ENCODE results near the gene TSSC4.

TSSC4 gene

DNA sequence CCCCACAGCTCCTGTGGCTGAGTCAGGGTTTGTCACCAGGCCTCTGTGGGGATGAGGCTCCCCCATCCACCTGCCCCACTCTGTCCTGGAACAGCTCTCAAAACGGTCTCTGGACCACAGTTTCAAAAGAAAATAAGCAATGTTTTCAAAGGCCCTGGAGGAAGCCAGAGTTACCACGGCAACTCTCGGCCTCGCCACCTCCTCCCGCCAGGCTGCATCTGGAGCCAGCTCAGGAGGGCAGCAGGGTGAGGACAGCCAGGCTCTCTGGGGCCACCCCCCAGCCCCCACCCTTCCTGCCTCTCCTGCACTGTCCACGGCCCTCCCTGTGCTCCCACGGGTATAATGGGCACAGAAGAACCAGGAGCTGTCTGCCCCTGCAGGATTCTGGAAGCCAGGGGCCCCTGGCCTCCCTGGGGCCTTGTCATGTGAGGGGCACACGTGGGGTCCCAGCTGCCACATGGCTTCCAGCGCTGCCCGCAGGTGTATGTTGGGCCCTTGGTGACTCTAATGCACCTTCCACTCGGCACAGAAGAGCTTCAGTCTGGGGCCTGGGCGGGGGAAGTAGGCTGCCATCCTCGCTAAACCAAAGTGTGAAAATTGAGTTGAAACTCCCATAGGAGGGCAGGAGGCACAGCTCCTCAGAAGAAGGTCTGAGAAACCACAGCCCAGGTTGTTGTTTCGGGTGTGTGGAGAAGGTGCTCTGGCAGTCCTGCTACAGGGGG, 13.1 kb upstream of the TSSC4 start:
- DNase-seq: no peak

DNA sequence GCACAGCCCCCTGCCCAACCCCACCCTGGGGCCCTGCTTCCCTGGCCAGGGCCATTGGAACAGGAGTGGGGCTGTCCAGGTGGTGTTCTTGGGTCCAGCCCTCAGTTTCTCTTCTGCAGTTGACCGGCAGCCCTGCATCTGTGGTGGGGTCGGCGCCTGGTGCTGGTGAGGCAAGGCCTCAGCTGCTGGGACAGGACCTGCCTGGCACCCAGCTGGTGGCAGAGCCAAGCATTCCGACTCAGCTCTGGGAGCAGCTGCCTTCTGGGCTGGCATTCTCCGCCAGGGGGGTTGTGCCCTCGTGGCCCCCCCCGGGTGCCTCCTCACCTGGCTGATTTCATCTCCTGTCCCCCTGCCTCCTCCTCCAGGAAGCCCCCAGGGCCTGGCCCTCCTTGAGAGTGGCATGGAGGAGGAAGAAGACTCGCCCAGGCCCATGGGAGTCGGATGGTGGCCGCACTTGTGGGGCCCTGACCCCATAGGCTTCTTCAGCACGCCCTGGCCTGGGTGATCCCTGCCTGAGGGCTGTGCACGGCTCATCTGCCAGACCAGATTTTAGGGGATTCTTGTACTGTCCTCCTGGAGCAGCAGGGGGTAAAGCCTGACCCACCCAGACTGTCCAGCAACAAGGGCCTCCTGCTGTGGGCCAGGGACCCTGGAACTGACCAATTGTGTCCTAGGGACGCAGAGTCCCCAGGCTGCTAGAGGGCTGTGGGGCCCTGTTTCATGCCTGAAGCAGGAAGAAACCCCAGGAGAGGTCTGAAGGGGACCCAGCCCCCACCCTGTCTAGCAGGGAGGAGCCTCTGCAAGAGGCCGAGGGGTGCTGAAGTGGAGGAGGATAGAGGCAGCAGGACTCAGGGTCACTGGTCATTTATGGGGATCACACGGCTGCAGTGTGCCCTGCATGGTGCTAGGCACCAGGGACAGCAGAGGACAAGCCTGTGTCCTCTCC, 11.8 kb upstream of the TSSC4 start:
- no peak for DNase-seq

DNA sequence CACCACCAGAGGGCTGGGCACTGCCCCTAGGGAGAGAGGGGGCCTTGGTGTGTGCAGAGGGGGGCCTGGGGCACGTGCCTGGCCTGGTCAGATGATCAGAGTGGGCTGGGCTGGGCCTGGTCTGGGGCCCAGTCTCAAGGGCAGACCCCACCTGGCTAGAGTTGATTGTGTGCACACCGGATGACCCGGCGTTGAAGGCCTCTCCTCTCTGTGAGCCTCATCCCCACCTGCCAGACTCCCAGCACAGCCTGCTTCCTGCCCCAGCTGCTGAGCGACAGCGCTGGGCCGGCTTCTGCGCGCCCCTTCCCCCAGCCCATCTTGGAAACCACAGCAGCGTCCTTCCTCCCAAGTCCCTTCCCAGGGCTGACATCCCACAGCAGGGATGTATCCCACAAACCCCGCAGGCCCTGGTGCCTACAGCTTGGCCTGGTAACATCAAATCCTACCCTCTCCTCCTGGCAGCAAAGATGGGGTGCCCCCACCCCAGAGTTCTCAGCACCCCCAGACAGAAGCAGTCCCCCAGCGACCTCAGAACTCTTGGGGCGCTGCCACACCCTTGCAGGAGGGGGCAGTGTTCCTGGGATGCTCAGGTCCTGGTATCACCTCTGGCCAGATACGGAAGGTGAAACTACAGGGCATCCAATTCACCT, 11.0 kb upstream of the TSSC4 start:
- no peak for DNase-seq

DNA sequence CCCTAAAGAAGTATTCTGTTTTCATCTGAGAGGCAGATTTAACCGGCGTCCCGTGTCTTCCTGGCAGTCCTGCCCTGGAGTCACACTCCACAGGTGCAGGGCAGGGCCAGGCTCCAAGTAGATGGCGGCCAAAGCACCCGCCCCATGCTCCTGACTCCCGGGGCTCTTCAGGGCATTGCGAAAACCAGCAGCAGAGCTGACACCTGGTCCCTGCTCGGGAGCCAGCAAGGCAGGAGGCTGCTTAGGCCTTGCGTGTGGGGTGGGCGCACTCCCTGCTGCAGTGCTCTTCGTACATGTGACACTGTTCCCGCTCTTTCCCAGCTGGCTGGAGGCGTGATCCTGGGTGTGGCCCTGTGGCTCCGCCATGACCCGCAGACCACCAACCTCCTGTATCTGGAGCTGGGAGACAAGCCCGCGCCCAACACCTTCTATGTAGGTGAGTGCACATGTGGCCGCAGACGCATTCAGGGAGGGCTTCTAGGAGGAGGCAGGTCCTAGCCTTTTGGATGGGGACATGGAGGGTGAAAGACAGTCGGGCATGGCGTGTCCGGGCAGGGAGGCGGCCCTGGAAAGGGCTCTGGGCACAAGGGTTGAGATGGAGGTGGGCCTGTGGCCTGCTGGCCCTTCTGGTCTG, 10.3 kb upstream of the TSSC4 start:
- no peak for DNase-seq

DNA sequence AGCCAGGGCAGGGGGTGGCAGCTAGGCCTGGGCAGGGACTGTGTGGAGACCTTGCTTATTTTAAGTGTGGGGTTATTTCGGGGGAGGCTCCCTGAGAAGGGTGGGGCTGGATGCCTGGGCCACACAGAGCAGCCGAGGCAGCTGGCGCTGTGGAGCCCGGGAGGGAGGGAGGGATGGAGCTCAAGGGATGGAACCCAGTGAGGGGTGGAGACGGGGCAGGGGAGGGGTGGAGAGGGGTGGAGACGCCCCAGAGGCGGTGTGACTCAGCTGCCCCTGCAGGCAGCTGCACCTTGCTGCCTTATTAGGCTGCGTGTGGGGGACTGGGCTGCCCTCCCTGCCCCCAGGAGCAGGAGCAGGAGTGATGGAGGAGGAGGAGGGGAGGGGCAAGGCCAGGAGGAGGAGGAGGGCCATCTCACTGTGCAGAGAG, 9.8 kb upstream of the TSSC4 start:
- DNase-seq: no peak

DNA sequence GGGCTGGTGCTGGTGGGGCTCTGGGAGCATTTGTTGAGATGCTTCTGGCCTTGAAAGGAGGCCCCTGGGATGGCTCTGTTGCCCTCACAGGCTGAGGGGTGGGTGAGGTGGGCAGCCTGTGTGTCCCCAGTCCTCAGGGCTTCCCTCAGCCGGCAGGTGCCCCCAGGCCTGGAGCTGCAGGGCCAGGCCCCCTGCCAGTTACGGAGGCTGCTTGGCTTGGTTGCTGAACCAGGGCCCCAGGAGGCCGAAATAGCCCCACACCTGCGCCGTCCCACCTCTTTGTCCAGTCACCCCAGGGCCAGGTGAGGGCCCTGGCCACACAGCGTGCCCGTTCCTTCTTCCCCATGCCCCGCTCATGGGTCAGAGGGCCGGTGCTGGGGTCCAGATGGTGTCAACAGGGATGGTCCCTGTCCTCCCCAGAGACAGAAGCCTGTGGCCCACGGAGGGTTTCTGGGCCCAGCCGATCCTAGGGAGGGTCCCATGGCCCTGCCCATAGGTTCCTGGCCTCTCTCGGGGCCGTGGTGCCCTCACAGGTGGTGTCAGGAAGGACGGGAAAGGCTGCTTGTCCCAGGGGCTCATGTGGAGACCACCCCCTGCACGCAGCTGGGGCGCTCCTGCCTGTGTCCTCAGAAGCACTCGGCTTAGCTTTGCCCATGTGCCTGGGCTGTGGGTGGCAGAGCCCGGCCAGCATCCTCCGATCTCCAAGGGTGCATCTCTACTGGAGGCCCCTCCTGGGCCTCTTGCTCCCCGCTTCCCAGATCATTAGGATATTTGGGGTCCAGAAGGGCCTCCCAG, 9.2 kb upstream of the TSSC4 start:
- no peak for DNase-seq

DNA sequence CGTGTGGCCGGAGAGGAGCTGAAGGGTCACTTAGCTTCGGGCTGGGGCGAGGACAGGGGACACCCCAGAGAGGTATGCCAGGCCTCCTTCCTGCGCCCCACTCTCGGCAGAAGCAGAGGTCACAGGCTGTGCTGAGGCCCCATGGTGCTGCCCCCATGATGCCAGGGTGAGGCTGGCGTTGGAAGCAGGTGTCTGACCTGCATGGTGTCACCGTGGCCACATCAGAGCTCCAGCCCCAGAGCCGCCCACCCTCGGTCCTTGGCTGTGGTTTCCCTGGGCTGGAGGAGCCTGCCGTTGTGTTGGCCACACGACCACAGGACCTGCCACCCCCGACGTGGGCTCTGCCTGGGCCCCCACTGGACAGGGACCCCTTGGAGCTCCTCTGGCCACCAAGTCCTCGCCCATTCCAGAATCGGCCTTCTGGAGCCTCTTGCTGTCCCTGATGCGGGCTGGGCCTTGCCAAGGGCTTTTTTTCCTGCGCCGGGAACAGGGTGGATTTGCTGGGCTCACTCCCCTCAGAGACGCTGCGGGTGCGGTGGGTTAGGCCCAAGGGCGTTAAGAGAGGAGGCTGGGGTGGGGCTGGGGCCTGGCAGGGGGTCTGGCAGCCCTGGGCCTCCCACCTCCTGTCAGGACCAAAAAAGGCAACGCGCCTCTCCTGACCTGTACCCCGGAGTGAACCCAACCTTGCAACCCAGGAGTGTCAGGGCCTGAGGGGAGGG, 8.2 kb upstream of the TSSC4 start:
- DNase-seq: no peak

DNA sequence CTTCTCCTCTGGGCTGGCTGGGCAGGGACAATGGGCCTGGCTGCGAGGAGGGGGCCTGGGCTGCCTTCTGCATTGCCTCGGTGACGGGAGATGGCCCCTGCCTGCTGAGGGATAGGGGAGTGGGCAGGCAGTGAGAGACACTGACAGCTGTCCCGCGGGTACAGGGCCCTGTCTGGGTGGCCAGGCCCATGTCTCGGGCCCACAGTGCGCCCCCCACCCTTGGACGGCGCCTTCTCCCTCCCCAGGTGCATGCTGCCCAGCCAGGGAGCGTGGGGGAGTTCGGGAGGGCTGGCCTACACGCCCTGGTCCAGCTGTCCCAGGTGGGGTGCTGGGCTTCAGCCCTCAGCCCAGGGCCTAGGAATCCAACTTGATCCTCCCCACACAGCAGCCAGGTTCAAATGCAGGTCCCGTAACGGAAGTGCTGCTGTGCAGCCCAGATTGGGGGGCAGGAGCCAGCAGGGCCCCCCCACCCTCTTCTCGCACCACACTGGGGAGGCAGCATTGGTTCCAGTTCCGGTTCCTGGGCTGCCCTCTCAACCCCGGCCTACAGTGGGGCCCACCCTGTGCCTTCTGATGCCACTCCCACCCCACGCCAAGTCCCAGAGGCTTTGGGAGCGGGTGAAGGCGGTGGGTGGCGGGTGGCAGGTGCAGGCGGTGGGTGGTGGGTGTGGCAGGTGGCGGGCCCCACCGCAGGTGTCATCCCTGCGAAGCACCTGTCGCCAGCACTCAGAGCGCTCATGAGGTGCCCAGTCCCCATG, 7.3 kb upstream of the TSSC4 start:
- no peak for DNase-seq

DNA sequence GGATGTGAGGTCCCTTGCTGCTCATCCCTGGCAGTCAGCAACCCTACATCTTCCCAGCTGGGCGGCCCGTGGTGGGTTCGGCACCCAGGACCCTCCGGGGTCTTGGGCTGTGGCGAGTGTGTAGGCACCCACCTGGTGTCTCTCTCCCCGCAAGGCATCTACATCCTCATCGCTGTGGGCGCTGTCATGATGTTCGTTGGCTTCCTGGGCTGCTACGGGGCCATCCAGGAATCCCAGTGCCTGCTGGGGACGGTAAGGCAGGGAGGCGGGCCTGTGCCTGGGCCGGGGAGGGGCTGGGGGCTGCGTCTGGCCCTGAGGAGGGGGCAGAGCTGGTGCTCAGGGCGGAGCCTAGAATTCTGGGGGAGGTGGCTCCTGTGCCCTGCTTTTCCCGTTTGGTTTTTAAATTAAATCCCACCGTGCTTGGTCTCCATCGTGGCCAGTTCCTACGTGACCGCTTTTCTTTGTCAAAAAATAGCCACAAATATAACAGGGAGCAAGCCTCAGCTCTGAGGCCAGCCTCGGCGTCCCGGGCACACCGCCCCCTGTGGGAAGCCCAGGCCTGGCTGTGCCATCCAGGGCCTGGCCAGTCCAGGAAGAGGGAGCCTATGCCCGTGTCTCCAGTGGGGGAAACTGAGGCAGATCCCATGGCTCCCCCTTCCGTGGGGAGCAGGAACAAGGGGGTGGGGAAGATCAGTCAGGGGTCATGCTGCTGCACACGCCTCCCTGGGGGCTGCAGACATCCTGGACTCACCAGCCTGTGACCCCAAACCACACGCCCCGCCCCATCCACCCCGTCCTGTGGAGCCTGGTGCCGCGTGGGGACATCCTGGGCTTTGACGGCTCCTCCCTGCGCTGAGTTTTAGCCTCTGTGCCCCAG, 6.4 kb upstream of the TSSC4 start:
- no peak for DNase-seq

DNA sequence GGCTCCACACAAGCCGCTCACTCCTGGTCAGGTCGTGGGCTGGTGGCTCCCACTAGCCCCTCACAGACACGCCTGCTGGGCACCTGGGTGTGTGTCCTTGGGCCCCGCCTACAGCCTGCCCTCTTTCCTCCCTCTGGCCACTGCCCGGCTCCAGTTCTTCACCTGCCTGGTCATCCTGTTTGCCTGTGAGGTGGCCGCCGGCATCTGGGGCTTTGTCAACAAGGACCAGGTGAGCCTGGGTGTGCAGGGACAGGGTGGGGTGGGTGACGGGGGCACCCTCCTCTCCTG, 5.8 kb upstream of the TSSC4 start:
- DNase-seq: no peak

DNA sequence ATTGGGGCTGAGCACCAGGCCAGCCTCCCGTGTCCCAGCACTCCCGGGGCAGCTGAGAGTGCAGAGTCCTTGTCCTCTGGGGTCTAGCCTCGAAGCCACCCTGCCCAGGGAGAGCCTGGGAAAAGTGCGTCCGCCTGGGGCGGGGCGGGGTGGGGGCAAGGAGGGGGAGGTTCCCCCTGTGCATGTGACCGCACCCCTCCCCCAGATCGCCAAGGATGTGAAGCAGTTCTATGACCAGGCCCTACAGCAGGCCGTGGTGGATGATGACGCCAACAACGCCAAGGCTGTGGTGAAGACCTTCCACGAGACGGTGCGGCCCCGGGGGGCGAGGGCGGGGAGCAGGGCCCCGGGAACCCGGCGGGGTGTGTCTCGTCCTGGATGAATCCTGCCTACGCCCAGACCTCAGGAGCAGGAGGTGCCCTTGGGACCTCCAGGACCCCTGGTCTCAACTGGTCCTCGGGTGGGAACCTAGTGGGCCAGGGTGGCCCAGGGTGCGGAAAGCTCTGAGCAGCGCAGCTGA, 5.3 kb upstream of the TSSC4 start:
- DNase-seq: no peak

DNA sequence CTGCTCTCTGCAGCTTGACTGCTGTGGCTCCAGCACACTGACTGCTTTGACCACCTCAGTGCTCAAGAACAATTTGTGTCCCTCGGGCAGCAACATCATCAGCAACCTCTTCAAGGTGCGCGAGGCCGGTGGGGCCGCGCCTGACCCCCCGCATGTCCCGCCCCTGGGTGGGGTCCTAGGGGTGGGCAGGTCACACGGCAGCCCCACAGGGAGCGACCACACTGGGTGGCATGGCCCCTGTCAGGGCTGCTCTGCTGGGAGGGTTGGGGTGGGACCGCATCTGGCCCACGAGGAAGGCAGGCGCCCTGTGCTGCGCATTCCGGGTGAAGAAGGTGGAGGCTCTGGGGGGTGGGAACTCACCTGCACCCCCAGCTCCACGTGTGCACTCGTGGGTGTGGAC, 4.7 kb upstream of the TSSC4 start:
- DNase-seq: no peak

DNA sequence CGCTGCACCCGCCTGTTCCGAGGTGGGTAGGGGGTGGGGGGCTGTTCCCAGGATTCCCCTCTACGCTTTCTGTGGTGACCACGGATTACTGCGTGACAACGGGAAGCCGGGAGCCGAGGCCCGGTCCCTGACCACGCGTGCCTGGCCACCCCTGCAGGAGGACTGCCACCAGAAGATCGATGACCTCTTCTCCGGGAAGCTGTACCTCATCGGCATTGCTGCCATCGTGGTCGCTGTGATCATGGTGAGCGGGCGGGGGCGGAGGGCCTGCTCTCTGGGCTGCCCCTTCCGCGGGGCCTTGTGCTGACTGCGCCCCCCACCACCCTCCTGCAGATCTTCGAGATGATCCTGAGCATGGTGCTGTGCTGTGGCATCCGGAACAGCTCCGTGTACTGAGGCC, 4.1 kb upstream of the TSSC4 start:
- DNase-seq: no peak

DNA sequence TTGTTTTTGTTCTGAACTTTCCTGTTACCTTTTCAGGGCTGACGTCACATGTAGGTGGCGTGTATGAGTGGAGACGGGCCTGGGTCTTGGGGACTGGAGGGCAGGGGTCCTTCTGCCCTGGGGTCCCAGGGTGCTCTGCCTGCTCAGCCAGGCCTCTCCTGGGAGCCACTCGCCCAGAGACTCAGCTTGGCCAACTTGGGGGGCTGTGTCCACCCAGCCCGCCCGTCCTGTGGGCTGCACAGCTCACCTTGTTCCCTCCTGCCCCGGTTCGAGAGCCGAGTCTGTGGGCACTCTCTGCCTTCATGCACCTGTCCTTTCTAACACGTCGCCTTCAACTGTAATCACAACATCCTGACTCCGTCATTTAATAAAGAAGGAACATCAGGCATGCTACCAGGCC, 3.5 kb upstream of the TSSC4 start:
- no peak for DNase-seq

DNA sequence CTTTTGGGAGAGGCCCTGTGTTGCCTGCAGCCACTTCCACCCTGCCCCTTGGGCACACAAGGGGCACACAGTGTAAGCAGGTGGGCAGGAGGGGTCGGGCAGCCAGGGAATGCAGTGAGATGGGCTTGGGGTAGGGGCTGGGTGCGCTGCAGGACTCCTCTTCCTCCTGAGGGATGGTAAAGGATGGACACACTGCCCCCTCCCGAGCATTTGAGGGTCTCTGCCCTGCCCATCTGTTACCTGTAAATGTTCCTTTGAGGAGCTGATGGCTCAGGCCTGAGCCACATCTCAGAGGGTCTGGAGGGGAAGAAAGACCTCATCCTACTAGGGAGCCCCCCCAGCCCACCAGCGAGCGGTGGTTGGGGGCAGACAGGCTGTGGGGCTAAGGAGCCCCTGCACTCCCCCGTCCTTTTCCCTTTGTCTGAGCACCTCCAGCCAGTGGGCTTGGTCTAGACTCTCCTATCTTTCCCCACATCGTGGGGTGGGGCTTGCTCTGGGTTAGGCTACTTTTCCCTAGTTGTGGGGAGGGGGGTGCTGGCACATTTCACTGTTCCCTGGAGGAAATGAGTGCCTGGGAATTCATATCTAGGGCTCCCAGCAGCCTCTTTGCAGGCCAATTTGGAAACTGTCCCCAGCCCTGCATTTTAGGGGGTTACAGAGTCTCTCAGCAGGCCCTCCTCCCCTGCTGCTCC, 1.7 kb upstream of the TSSC4 start:
- no peak for DNase-seq

DNA sequence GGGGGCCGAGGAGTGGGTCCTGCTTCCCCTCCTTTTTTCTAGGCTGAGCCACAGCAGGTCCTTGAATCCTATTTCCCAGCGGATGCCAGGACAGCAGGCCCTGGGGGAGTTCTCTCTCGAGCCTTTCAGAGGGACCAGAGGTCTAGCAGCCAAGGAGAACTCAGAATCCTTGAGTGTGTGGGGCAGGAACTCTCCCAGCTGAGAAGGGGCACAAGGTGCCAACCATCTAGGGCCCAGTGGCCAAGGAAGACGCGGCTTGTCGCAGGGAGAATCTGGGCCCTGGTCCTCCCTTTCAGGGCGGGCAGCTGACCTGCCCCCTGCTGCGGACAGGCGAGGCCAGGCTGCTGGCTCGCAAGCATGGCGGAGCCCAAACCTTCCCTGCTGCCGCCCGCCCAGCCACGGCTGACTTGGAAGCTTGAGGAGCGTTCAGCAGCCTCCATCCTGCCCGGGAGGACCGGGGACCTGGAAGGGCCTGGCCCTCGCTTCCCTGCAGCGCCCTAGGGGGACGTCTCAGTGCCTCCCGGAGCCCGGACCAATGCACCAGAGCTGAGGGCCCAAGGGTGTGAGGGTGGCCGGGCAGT, 972 bp upstream of the TSSC4 start:
- DNase-seq: peak; percentile 36

DNA sequence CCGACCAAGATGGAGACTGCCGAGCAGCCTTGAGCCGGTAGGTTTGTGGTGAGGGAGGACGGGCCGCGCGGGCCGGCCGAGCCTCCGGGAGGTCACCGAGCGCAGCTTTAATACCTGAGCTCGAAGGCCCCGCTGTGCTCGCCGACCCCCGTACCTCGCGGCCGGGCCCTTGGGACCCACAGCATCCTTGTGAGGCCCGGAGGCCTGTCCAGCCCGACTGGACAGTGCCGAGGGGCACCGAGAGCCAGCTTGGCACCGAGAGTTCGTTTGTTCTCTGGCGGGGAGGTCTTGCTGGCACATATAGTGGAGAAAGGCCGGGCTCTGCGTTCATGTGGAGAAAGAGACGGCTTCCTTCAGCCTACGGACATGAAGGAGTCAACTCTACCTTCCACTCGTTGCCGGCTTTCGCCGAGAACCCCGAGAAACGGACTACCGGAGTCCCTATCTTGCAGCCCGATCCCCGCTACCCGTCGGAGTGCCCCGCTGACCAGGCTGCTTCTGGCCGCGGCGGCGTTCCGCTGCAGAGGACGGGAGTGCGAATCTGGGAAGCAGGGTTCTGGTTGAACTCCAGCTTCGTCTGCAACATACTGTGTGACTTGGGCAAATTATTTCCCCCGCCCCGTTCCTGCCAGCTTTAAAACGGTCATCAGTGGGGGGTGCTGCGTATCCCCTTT, 349 bp downstream of the TSSC4 start:
- no peak for DNase-seq

DNA sequence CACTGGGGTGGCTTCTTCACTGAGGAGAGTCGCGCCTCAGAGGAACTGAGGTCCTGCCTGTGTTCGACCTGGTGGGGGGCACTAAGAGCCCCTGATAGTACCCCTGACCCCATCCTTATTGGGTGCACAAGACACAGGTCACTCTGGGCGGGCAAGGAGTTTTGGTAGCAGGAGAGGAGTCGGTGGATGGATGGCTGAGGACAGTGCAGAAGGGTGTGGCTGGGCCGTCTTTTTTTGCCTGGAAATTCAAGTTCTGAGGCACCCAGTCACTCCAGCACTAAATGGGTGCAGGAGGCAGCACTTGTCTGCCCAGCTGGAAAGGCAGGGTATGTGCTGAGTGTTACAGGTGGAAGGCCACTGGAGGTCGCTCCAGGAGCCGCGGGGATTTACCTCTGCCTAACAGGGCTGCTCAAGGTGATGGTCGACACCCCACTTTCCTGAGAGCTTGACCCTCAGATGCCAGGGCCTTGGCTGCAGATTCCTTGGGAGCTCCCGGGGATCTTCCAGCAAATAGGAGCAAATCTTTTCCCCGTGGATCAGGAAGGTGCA, 960 bp downstream of the TSSC4 start:
- no peak for DNase-seq
